Measurements from ENCODE around the gene FAM120B.

Gene FAM120B

DNA sequence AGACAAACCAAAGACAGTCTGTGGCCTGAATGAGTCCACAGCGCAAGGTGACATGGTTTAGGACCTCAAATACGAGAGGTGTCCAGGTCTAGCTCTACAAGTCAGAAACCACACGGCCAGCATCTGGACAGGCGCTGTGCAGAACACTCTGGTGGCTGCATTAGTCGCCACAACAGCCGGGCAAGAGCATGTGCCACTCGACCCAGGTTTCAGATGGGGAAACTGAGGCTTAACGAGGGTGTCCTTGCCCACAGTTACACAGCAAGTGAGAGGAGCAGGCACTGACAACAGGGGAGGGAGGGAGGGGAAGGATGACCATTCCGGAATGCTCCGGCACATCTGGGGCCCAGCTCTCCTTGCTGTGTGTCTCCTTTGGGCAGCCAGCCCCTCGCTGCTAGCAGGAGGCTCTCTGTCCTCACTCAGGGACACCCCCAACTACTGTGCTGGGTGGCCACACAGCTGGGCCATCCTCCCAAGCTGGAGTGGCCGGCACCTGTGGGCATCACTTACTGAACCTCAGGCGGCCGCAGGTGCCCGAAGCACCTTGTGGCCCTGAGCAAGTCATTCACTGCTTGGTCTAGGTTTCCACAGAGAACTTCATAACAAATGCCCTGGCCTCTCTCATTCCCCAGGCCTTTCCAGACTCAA is 22.3 kb upstream of the FAM120B start:
- Histone ChIP-seq H3K4me1 (ENCODE audit: control insufficient read depth, insufficient read depth, low read length) (peaks cover 56% of the 10 kb centered on the region), H3K9me3 (ENCODE audit: control insufficient read depth, low read length) (no peaks in the 10 kb centered on the region), H3K27me3 (ENCODE audit: control insufficient read depth, insufficient read depth, low read length) (peaks cover 33% of the 10 kb centered on the region), H3K9ac (ENCODE audit: low read length) (no peak overlapping the region), H3K4me3 (ENCODE audit: low read length) (no peak overlapping the region), H3K36me3 (ENCODE audit: control insufficient read depth, insufficient read depth, low read length) (no peaks in the 10 kb centered on the region)

DNA sequence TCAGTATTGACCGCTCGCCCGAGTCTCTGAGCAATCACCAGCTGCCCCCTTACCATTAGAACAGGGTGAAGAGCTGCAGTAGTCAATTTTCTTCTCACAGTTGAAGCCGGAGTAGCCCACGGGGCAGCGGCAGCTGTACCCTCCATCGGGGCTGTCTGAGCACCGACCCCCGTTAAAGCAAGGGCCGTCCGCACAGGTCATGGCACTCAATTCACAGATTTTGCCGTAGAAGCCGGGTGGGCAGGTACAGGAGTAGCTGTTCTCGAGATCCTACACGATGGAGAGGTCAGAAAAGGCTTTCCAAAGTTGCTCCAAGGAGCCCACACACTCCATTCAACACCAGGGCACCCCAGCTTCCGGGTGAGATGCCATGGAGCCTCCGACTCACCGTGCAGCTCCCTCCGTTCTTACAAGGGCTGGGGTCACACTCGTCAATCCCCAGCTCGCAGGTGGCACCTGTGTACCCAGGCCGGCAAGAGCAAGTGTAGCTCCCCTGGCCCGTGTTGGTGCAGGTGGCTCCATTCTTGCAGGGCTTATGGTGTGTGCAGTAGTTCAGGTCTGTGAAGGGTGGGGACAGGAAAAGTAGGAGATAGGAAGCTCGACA is 21.6 kb upstream of the FAM120B start:
- H3K36me3 ChIP-seq (ENCODE audit: control insufficient read depth, insufficient read depth, low read length), result no peaks in the 10 kb centered on the region
- H3K4me3 ChIP-seq (ENCODE audit: low read length), result no peak overlapping the region
- peaks cover 49% of the 10 kb centered on the region for H3K4me1 ChIP-seq (ENCODE audit: control insufficient read depth, insufficient read depth, low read length)
- no peak overlapping the region for H3K9ac ChIP-seq (ENCODE audit: low read length)
- no peaks in the 10 kb centered on the region for H3K9me3 ChIP-seq (ENCODE audit: control insufficient read depth, low read length)
- H3K27me3 ChIP-seq (ENCODE audit: control insufficient read depth, insufficient read depth, low read length), result peaks cover 40% of the 10 kb centered on the region

DNA sequence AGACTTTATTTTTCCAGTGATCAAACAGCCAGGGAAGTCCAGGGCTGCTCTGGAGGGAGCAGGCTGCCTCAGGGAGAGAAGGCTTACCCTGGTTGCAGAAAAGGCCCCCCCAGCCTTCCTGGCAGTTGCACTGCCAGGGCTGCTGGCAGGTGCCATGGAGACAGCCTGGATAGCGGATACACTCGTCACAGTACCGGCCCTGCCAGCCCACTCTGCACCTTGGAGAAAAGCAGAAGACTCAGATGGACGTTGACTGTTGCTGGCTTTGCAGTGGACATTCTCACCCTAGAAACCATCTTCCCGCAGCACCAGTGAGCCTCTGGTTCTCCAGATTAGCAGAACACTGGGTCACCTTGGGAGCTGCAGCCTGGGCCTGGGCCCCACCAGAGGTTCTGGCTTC is 21.1 kb upstream of the FAM120B start:
- Histone ChIP-seq H3K4me1 (ENCODE audit: control insufficient read depth, insufficient read depth, low read length) (peaks cover 44% of the 10 kb centered on the region), H3K27me3 (ENCODE audit: control insufficient read depth, insufficient read depth, low read length) (peaks cover 45% of the 10 kb centered on the region), H3K9me3 (ENCODE audit: control insufficient read depth, low read length) (no peaks in the 10 kb centered on the region), H3K4me3 (ENCODE audit: low read length) (no peak overlapping the region), H3K36me3 (ENCODE audit: control insufficient read depth, insufficient read depth, low read length) (no peaks in the 10 kb centered on the region), H3K9ac (ENCODE audit: low read length) (no peak overlapping the region)

DNA sequence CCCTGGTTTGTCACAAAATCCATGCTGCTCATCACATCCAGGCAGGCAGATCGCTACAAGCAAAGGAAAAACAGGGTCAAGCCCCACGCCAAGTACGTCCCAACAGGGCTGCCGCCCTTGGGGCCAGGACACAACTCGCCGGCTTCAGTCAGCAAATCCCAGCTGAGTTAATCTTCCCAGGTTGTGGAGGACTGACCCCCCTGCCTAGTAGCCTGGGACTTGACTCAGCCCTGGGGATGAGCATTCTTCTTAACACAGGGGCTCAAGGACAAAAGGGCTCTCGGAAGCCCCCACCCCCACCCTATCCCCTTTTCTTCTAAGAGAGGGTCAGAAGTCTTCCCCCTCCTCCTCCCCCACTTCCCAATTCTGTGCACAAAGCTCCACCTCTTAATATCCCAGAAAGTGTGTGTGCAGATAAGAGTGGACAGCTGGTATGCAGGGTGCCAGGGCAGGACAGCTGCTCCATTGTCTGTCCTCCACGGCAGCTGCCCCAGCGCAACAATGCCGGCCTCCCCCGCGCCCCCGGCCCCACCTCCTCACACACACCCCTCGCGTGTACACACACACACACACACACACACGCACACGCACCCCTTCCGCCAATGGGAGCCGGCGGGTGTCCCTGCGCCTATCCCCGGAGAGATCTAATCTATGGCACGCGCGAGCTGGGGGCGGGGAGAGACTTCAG is 20.2 kb upstream of the FAM120B start:
- Histone ChIP-seq H3K9me3 (ENCODE audit: control insufficient read depth, low read length) (no peaks in the 10 kb centered on the region), H3K4me3 (ENCODE audit: low read length) (no peak overlapping the region), H3K9ac (ENCODE audit: low read length) (no peak overlapping the region), H3K4me1 (ENCODE audit: control insufficient read depth, insufficient read depth, low read length) (peaks cover 35% of the 10 kb centered on the region), H3K27me3 (ENCODE audit: control insufficient read depth, insufficient read depth, low read length) (peaks cover 52% of the 10 kb centered on the region), H3K36me3 (ENCODE audit: control insufficient read depth, insufficient read depth, low read length) (no peaks in the 10 kb centered on the region)

DNA sequence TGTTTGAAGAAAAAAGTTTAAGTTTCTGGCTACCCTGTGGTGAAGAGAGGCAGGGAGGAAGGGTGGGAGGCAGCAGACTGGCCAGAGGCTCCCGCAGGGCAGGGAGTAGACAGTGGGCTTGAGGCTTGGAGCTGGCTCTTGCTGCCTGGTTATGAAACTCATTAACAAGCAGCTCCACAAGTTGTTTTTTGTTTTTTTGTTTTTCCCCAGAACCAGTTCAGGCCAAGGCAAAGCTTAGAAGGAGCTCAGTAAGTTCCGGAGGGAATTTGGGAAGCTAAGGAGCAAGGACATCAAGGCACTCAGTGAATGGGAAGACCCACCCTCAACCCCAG is 19.7 kb upstream of the FAM120B start:
- Histone ChIP-seq H3K9ac (ENCODE audit: low read length) (no peak overlapping the region), H3K4me1 (ENCODE audit: control insufficient read depth, insufficient read depth, low read length) (peaks cover 34% of the 10 kb centered on the region), H3K4me3 (ENCODE audit: low read length) (no peak overlapping the region), H3K36me3 (ENCODE audit: control insufficient read depth, insufficient read depth, low read length) (no peaks in the 10 kb centered on the region), H3K27me3 (ENCODE audit: control insufficient read depth, insufficient read depth, low read length) (peaks cover 57% of the 10 kb centered on the region), H3K9me3 (ENCODE audit: control insufficient read depth, low read length) (no peaks in the 10 kb centered on the region)

DNA sequence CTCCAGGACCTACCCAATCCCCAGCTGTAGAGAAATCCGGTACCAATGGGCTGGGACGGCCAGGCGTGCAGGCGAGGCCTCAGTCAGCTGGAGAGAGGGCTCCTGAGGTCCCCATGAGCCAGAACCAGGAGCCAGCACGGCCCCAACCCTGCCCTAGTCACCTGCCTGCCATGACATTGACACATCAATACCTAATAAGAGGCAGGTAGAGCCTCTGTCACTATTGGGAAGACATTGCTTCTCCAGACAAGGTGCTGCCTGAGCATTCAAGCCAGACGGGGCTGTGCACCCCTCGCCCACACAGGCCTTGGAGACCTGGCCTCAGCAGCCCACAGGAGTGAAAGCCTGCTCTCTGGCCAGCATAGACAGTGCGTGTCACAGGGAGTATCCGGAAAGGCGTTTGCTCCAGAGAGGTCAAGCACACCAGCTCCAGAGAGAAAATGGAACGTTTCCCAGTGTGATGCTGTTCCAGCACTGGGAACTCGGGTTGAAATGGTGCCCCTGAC is 19.1 kb upstream of the FAM120B start:
- H3K9ac ChIP-seq (ENCODE audit: low read length), result no peak overlapping the region
- peaks cover 62% of the 10 kb centered on the region for H3K27me3 ChIP-seq (ENCODE audit: control insufficient read depth, insufficient read depth, low read length)
- H3K4me1 ChIP-seq (ENCODE audit: control insufficient read depth, insufficient read depth, low read length), result peaks cover 39% of the 10 kb centered on the region
- no peaks in the 10 kb centered on the region for H3K36me3 ChIP-seq (ENCODE audit: control insufficient read depth, insufficient read depth, low read length)
- no peak overlapping the region for H3K4me3 ChIP-seq (ENCODE audit: low read length)
- no peaks in the 10 kb centered on the region for H3K9me3 ChIP-seq (ENCODE audit: control insufficient read depth, low read length)

DNA sequence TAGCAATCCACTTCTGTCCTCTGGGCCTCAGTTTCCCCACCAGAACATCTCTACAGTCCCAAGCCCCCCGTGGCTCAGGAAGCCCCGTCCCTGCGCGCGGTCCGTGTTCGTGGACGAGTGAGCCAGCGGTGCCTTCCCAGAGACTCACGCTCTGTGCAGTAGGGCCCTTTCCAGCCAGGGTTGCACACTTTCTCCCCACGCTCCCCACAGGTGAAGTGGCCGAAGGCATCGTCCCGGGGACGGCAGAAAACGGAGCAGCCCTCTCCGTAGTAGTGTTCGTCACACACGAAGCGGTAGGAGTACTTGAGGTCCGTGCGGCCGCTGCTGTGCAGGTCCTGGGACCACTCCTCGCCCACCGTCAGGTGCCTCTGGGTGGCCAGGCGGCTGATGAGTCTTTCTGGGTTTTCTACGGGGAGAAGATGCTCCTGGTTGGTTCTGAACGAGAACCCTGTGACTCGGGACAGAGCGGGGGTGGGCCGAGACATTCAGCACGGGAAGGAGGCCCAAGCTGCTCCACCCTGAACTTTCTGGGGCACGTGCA is 18.4 kb upstream of the FAM120B start:
- Histone ChIP-seq H3K9ac (ENCODE audit: low read length) (no peak overlapping the region), H3K9me3 (ENCODE audit: control insufficient read depth, low read length) (no peaks in the 10 kb centered on the region), H3K36me3 (ENCODE audit: control insufficient read depth, insufficient read depth, low read length) (no peaks in the 10 kb centered on the region), H3K4me3 (ENCODE audit: low read length) (no peak overlapping the region), H3K4me1 (ENCODE audit: control insufficient read depth, insufficient read depth, low read length) (peaks cover 44% of the 10 kb centered on the region), H3K27me3 (ENCODE audit: control insufficient read depth, insufficient read depth, low read length) (peaks cover 68% of the 10 kb centered on the region)

DNA sequence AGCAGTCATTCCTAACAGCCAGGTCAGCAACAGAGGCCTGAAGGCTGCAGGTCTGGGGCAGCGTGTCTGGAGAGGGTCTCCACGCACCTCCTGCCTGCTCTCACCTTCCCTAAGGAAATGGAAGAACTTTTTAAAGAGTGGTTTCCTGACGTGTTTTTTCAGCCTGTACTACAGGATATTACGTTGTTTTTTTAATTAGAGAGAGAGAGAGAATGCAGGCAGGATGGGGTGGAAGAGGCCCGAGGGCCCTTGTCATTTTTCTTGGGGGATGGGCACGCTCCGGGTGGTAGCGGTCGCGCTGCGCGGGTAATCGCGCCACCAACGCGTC is 17.7 kb upstream of the FAM120B start:
- peak overlapping the region; percentile 22 for H3K9ac ChIP-seq (ENCODE audit: low read length)
- H3K9me3 ChIP-seq (ENCODE audit: control insufficient read depth, low read length), result no peaks in the 10 kb centered on the region
- no peaks in the 10 kb centered on the region for H3K36me3 ChIP-seq (ENCODE audit: control insufficient read depth, insufficient read depth, low read length)
- H3K4me3 ChIP-seq (ENCODE audit: low read length), result no peak overlapping the region
- peaks cover 44% of the 10 kb centered on the region for H3K4me1 ChIP-seq (ENCODE audit: control insufficient read depth, insufficient read depth, low read length)
- H3K27me3 ChIP-seq (ENCODE audit: control insufficient read depth, insufficient read depth, low read length), result peaks cover 75% of the 10 kb centered on the region

DNA sequence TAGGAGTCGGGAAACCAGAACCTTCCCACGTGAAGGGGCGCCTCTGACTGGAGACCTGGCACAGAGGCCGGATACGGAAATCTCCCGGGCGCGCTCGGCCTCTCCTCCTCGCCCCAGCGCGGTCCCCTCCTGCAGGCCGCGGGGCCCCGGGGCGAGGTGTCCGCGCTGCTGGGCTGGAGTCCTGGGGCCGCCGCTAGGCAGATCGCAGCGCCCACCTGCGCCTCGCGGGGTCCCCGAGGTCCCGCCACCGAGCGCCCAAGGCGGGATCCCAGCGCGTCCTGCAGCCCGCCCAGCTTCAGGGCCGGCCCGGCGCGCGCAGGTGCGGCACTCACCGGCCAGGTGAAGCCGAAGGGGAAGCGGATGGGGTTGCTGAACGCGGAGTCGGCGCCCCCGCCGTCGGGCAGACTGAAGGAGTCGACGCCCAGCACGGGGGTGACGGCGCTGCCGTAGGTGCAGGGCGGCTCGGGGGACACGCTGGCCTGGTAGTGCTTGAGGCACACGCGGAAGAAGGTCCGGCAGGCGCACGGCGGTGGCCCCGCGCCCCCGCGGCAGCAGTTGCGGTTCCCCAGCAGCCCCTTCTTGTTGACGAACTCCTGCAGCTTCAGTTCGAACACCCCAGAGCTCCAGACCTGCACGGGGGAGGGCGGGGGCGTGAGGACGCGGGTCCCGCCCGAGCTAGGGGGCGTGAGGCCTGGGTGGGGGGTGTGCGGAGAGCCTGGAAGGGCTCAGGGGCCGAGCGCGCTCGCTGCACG is 17.2 kb upstream of the FAM120B start:
- Histone ChIP-seq H3K4me1 (ENCODE audit: control insufficient read depth, insufficient read depth, low read length) (peaks cover 44% of the 10 kb centered on the region), H3K36me3 (ENCODE audit: control insufficient read depth, insufficient read depth, low read length) (no peaks in the 10 kb centered on the region), H3K4me3 (ENCODE audit: low read length) (no peak overlapping the region), H3K27me3 (ENCODE audit: control insufficient read depth, insufficient read depth, low read length) (peaks cover 80% of the 10 kb centered on the region), H3K9ac (ENCODE audit: low read length) (peak overlapping the region; percentile 58), H3K9me3 (ENCODE audit: control insufficient read depth, low read length) (no peaks in the 10 kb centered on the region)

DNA sequence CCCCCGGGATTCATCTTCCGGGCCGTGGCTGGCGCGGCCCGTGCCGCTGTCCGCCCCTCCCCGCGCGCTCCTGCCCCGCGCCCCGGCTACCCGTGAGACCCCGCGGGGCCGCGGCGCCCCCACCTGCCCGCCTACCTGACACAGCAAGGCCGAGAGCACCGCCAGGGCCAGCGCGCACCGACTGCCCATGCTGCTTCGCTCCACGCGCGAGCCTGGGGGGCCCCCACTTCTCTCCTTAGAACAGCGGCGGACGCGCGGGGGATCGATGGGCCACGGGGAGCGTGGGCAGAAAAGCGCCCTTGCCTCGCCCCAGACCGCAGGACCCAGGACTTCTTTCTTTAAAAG is 16.6 kb upstream of the FAM120B start:
- H3K27me3 ChIP-seq (ENCODE audit: control insufficient read depth, insufficient read depth, low read length), result peaks cover 86% of the 10 kb centered on the region
- peak overlapping the region; percentile 58 for H3K9ac ChIP-seq (ENCODE audit: low read length)
- peak overlapping the region; percentile 35 for H3K4me3 ChIP-seq (ENCODE audit: low read length)
- peaks cover 49% of the 10 kb centered on the region for H3K4me1 ChIP-seq (ENCODE audit: control insufficient read depth, insufficient read depth, low read length)
- no peaks in the 10 kb centered on the region for H3K36me3 ChIP-seq (ENCODE audit: control insufficient read depth, insufficient read depth, low read length)
- H3K9me3 ChIP-seq (ENCODE audit: control insufficient read depth, low read length), result no peaks in the 10 kb centered on the region

DNA sequence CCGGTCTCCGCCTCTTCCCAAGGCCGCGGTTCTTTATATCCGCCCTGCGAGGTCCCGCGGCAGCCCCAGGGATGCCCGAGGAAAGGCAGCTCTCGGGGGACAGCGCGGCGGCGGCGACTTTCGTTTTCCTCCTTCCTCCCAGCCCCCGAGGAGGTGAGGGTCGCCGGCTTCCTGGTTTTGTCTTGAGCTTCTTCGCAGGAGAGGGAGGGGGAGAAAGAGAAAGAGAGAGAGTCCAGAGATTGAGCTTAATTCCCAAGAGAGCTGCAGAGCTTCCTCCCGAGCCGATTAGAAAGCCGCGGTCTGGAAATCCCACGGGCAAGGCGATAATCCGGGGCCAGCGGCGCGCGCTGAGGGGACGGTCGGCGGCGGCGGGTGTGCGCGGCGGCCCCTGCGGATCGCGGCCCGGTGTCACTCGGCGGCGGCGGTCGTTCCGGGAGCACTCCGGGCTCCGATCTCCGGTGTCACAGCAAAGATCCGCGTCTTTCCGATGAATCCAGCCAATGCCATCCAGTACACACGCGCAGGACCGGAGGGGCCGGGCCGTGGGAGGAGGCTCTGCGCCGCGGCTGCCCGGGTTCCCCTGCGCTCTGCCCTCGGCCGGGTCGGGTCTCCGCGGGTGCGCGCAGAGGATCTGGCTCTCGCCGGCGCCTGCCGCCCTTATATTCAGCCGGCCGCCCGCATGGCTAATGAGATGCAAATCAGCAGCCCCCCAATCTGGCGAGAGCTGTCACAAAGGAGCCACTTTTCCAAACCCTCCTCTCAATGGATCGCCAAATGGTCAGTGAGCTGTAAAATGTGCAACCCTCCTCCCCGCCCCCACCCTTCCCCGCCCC is 16.0 kb upstream of the FAM120B start, which contains the start of gene DLL1:
Gene DLL1, minus strand, starts transcription at position 783 of the 833 bp plus-strand sequence. CDS start 939 bp downstream, outside the sequence.
- Histone ChIP-seq H3K9ac (ENCODE audit: low read length) (peak within 1 kb of the TSS; percentile 58), H3K9me3 (ENCODE audit: control insufficient read depth, low read length) (no peaks in the 10 kb centered on the region), H3K27me3 (ENCODE audit: control insufficient read depth, insufficient read depth, low read length) (peaks cover 92% of the 10 kb centered on the region), H3K36me3 (ENCODE audit: control insufficient read depth, insufficient read depth, low read length) (no peaks in the 10 kb centered on the region), H3K4me3 (ENCODE audit: low read length) (peak within 1 kb of the TSS; percentile 35), H3K4me1 (ENCODE audit: control insufficient read depth, insufficient read depth, low read length) (peaks cover 55% of the 10 kb centered on the region)
